HG02884 (cell line): ENCODE results near the gene MIA3.
"Not testable (repeated sequence)": the region's sequence is repeated elsewhere in the genome, so short reads cannot be mapped to it uniquely, and the experiment has no call there.

Experiments used
- ATAC-seq: cut with Tn5 transposase; IDR thresholded peaks from one replicate; pipeline ENCODE4 v1.9.1; 2021; ENCODE audit warnings: mild to moderate bottlenecking, moderate library complexity; ENCODE audit not compliant: unreplicated experiment

The MIA3 gene

GRCh38 chr1:222618001-222618879, at the start of gene MIA3:
MIA3 (plus strand) TSS chr1:222618097; CDS start chr1:222618111, 14 bp downstream.
- peak; percentile 55 for ATAC-seq

- no peak for ATAC-seq
These were observed 47.1 kb upstream of the MIA3 start for GRCh38 chr1:222570837-222571236.

DNA sequence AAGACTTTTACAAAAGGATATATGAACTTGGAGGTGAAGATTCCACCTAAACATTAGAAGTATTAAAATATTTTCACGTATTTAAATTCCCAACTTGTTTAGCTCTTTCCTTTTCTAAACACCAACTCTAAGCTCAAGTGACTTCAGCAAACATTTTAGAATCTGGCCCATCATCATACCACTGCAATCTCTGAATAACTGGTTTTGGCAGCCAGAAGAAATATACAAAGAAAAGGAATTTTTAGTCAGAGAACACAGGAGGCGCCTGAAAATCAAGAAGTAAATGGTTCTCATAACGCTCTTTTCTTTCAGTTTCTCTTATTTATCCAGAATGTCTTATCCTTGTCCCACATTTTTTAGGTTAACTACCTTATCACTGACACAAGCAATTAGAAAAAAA, 38.6 kb upstream of the MIA3 start:
- ATAC-seq, result no peak

GRCh38 chr1:222582099-222582774, 35.7 kb upstream of the MIA3 start:
- peak; percentile 54 for ATAC-seq

GRCh38 chr1:222583079-222583478, 34.8 kb upstream of the MIA3 start:
- peak; percentile 81 for ATAC-seq

GRCh38 chr1:222586842-222587241, 31.1 kb upstream of the MIA3 start:
- ATAC-seq, result no peak

DNA sequence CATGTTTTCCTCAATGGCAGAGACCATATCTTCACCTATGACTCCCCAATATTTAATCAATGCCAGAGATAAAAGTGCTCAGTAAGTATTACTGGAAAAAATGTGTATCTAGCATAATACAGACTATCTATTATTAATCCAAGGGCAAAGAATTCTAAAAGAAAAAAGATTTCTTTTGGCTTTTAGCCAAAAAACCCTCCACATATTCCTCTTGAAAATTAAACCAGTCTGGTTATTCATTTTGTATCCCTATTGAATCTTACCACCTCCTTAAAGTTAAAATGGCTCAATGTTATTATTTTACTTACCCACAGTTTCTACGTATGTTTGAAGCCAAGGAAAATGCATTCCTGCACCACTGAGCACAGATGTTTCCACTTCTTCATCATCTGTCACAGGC, 29.8 kb upstream of the MIA3 start:
- ATAC-seq, result no peak

- ATAC-seq, result peak; percentile 99
These were observed 28.2 kb upstream of the MIA3 start, which contains the start of gene TAF1A for GRCh38 chr1:222589462-222590302. TAF1A (minus strand) TSS chr1:222589933.

- ATAC-seq, result no peak
These were observed 25.7 kb upstream of the MIA3 start for GRCh38 chr1:222592171-222592570.

DNA sequence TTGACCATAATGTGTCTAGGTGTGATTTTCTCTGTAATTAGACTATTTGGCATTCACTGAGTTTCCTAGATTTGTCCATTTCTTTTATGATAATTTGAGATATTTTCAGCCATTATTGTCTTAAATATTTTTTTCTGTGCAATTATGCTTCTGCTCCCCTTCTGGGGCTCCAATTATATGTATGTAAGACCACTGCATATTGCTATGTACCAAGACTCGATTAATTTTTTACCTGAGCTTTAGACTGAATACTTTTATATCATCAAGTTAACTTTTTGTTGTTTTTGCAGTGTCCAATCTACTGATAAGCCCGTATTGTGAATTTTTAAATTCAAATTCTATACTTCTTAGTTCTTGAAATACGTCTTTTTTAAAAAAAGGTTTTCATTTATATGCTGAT, 23.1 kb upstream of the MIA3 start:
- no peak for ATAC-seq

DNA sequence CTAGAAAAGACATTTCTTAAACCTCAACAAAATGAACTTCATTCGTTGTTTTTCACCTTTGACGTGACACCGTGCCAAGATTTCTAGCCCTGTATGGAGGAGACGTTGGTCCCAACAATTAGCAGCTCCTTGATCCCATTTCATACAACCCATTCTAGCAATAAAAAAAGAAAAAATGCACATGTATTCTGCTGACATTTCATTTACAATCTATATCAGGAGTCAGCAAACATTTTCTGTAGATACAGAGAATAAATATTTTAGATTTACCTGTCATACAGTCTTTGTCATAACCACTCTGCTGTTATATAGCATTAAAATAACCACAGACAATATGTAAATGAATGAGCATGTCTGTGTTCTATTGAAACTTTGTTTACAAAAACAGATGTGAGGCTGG, 21.2 kb upstream of the MIA3 start:
- no peak for ATAC-seq

- ATAC-seq, result no peak
These were observed 17.6 kb upstream of the MIA3 start for GRCh38 chr1:222600281-222600680.

DNA sequence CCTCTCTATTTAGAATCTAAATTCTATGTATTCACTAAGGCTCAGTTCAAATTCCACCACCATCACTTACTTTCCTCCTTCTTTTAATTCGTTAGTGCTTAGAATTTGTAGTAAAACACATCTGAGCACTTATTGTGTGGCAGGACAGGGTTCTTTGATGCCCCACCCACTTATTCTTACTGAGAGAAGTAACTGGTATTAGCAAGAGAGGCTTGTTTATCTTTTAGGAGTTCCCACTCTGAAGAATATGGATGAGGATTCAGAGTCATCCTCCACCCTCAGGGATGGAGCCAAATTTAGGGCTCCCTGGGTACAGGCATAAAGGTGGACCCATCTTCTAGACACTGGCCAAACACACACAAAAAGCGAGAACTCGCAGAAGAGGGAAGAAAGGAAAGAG, 16.6 kb upstream of the MIA3 start:
- no peak for ATAC-seq

DNA sequence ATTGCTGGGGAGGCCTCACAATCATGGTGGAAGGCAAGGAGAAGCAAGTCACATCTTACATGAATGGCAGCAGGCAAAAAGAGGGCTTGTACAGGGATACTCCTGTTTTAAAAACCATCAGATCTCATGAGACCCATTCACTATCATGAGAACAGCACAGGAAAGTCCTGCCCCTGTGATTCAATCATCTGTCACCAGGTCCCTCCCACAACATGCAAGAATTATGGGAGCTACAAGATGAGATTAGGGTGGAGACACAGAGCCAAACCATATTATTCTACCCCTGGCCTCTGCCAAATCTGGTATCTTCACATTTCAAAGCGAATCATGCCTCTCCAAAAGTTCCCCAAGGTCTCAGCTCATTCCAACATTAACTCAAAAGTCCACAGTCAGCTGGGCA, 11.1 kb upstream of the MIA3 start:
- no peak for ATAC-seq

- ATAC-seq, result not testable (repeated sequence)
These were observed 8.8 kb upstream of the MIA3 start for GRCh38 chr1:222609111-222609510.

DNA sequence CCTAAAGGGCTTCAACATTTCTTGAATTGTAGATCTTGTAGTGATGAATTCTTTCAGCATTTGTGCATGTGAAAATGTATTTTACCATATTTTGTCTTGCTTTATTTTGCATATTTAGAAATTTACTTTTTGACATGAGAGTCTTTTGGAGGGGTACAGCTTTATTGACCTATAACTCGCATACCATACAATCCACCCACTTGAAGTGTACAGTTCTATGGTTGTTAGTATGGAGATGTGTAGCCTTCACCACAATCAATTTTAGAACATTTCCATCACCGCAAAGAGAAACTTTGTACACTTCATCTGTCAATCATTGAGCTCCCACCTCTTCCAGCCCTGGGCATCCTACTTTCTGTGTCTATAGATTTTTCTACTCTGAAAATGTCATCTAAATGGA, 7.2 kb upstream of the MIA3 start:
- ATAC-seq, result no peak

GRCh38 chr1:222613627-222614026, 4.3 kb upstream of the MIA3 start:
- no peak for ATAC-seq

GRCh38 chr1:222616525-222616924, 1.4 kb upstream of the MIA3 start:
- no peak for ATAC-seq

DNA sequence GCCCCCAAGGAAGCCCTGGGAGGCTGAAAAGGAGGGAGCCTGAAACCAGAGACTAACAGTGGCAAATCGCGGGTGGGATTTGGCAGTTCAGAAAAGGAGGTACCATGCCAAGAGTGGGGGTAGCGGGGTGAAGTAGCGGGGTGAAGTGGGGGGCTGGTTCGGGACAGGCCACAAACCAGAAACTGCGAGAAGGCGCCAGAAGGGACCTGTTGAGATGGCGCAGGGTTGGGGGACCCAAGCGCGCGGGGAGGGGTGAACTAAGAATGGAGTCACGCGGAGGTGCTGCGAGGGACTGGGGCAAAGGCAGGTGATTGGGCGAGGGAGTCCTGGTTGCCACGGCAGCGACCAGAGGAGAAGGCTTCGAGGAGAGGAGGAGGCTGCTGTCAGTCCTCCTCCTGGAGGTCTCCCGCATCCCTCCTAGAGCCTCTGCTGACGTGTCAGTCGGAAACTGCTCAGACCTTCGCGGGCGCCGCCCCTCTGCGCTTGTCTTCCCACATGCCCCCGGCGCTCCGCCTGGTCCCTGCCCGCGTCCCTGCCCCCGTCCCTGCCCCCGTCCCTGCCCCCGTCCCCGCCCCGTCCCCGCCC, 438 bp upstream of the MIA3 start:
- ATAC-seq, result peak; percentile 84

GRCh38 chr1:222618880-222619596, 1.1 kb downstream of the MIA3 start:
- ATAC-seq, result no peak
